PFSK-1 (cell line): Measurements from ENCODE around the gene OR1J2.

Experiments
- FOXP2 ChIP-seq: optimal IDR thresholded peaks from 2 replicates; pipeline ENCODE3; 2011; ENCODE audit warnings: borderline replicate concordance, control low read depth, inconsistent platforms; ENCODE audit not compliant: insufficient read depth; ENCODE audit errors: extremely low read length, extremely low read depth
- POLR2AphosphoS5 ChIP-seq: IDR thresholded peaks from 2 replicates; pipeline ENCODE4 v1.6.1; 2012; ENCODE audit warnings: low read depth, mild to moderate bottlenecking, control low read depth, low read length, moderate library complexity
- SIN3A ChIP-seq: IDR thresholded peaks from 2 replicates; pipeline ENCODE4 v1.6.1; 2012; ENCODE audit warnings: mild to moderate bottlenecking, low read length, moderate library complexity, borderline replicate concordance; ENCODE audit not compliant: insufficient read depth
- TAF1 ChIP-seq: IDR thresholded peaks from 2 replicates; pipeline ENCODE4 v1.6.1; 2012; ENCODE audit warnings: low read length, control low read depth, borderline replicate concordance; ENCODE audit not compliant: insufficient read depth
- TF ChIP-seq, protein P1 (sequence below), 2 experiments: IDR thresholded peaks; 2 replicates each; pipeline versions ENCODE4 v1.6.1 to v1.8.0; 2011 to 2012; ENCODE audit warnings: low read depth in 2 of 2, low read length in 2 of 2, control low read depth in 1 of 2, inconsistent platforms in 1 of 2, mild to moderate bottlenecking in 1 of 2, moderate library complexity in 1 of 2; ENCODE audit not compliant: insufficient read depth in 1 of 2

Gene OR1J2

GRCh38 chr9:122551371-122551770 is 40.8 kb downstream of the OR1J2 start:
- no peak for TF ChIP-seq SIN3A
- TF ChIP-seq TAF1 = no peak
- TF ChIP-seq FOXP2 = no peak
- no peak for TF ChIP-seq POLR2AphosphoS5
- TF ChIP-seq, protein P1, sequence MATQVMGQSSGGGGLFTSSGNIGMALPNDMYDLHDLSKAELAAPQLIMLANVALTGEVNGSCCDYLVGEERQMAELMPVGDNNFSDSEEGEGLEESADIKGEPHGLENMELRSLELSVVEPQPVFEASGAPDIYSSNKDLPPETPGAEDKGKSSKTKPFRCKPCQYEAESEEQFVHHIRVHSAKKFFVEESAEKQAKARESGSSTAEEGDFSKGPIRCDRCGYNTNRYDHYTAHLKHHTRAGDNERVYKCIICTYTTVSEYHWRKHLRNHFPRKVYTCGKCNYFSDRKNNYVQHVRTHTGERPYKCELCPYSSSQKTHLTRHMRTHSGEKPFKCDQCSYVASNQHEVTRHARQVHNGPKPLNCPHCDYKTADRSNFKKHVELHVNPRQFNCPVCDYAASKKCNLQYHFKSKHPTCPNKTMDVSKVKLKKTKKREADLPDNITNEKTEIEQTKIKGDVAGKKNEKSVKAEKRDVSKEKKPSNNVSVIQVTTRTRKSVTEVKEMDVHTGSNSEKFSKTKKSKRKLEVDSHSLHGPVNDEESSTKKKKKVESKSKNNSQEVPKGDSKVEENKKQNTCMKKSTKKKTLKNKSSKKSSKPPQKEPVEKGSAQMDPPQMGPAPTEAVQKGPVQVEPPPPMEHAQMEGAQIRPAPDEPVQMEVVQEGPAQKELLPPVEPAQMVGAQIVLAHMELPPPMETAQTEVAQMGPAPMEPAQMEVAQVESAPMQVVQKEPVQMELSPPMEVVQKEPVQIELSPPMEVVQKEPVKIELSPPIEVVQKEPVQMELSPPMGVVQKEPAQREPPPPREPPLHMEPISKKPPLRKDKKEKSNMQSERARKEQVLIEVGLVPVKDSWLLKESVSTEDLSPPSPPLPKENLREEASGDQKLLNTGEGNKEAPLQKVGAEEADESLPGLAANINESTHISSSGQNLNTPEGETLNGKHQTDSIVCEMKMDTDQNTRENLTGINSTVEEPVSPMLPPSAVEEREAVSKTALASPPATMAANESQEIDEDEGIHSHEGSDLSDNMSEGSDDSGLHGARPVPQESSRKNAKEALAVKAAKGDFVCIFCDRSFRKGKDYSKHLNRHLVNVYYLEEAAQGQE (IDR thresholded peaks at IDR 0.05; ENCODE audit: insufficient read depth in 1 of 2, low read depth in 2 of 2, low read length in 2 of 2) = no peak

- TF ChIP-seq SIN3A (no peak), FOXP2 (no peak), TAF1 (no peak), POLR2AphosphoS5 (no peak)
- TF ChIP-seq, protein P1 (IDR thresholded peaks at IDR 0.05; ENCODE audit: insufficient read depth in 1 of 2, low read depth in 2 of 2, low read length in 2 of 2) = no peak
Observed at GRCh38 chr9:122552812-122553211, 42.2 kb downstream of the OR1J2 start, which contains the start of gene OR1N2. Gene OR1N2 (plus strand): TSS chr9:122553112. CDS start chr9:122553212, 100 bp downstream.
